ENCODE data around the gene STAM2. TPM values are rescaled to one million over a fixed set of nuclear protein-coding genes. Genes with fewer than 3 reads are reported as not detected.
"Not testable (repeated sequence)": the region's sequence is repeated elsewhere in the genome, so short reads cannot be mapped to it uniquely, and the experiment has no call there.

STAM2 gene
- total RNA-seq, 1 donor: 51.4 TPM

DNA sequence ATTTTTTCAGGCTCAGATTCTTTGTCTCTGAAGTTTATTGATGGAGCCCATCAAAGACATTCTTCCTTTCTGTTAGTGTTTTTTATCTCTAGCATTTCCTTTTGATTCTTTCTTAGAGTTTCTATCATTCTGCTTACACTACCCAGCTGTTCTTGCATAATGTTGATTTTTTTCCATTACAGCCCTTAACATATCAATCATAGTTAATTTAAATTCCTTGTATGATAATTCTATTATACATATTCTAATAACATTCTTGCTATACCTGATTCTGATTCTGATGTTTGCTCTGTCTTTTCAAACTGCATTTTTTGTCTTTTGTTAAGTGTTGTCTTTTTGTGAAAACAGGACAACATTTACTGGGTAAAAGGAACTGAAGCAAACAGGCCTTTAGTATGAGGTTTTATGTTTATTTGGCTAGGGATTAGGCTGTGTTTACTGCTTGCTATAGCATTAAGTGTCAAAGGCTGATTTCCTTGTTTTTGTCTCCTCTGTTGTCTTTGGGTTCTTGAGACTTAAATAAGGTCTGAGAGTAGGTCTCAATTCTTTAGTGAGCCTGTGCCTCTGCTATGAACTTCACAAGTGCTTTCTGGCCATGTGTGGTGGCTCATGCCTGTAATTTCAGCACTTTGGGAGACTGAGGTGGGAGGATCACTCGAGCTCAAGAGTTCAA is 8.0 kb upstream of the STAM2 start:
- DNase-seq (ENCODE audit: low read depth): peak; percentile 34
- no peak overlapping the region for H3K4me3 ChIP-seq (ENCODE audit: low read depth, low read length)
- TF ChIP-seq, protein P1, sequence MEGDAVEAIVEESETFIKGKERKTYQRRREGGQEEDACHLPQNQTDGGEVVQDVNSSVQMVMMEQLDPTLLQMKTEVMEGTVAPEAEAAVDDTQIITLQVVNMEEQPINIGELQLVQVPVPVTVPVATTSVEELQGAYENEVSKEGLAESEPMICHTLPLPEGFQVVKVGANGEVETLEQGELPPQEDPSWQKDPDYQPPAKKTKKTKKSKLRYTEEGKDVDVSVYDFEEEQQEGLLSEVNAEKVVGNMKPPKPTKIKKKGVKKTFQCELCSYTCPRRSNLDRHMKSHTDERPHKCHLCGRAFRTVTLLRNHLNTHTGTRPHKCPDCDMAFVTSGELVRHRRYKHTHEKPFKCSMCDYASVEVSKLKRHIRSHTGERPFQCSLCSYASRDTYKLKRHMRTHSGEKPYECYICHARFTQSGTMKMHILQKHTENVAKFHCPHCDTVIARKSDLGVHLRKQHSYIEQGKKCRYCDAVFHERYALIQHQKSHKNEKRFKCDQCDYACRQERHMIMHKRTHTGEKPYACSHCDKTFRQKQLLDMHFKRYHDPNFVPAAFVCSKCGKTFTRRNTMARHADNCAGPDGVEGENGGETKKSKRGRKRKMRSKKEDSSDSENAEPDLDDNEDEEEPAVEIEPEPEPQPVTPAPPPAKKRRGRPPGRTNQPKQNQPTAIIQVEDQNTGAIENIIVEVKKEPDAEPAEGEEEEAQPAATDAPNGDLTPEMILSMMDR (IDR thresholded peaks at IDR 0.05; ENCODE audit: insufficient read depth, low read depth, low read length): no peak

DNA sequence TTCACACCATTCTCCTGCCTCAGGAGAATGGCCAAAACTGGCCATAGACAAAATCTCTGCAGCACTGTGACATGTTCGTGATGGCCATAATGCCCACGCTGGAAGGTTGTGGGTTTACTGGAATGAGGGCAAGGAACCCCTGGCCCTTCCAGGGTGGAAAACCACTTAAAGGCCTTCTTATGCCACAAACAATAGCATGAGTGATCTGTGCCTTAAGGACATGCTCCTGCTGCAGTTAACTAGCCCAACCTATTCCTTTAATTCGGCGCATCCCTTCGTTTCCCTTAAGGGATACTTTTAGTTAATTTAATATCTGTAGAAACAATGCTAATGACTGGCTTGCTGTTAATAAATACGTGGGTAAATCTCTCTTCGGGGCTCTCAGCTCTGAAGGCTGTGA is 2.1 kb upstream of the STAM2 start:
- not testable (repeated sequence) for DNase-seq (ENCODE audit: low read depth); H3K4me3 ChIP-seq (ENCODE audit: low read depth, low read length)

DNA sequence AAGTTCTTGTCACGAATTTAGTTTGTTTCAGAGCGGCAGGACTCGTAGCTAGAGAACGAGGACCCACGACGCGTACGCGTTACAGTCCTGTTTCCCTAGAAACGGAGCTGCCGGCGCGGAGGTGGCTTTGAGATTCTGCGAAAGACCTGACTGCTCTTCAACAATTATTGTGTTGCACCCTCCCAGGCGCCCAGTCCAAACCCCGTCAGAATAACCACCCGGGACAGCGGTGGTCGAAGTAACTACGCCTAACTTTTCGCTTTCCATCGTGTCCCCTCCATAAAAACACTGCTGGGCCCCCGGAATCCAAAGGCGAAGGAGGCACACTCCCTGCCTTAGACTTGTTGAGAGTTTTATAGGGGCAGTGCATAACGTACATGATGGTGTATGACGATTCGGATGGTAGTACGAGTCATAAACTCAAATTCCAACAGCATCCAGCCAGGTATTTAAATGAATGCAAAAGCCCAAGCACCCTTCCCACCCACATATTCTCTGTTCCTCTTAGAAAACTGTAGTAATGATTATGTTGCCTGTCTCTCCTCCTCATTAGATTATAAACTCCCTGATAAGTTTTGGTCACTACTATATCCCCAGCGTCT is 651 bp upstream of the STAM2 start:
- peak overlapping the region; percentile 86 for H3K4me3 ChIP-seq (ENCODE audit: low read depth, low read length)
- DNase-seq (ENCODE audit: low read depth): peak; percentile 38
- TF ChIP-seq, protein P1 (IDR thresholded peaks at IDR 0.05; ENCODE audit: insufficient read depth, low read depth, low read length): no peak

DNA sequence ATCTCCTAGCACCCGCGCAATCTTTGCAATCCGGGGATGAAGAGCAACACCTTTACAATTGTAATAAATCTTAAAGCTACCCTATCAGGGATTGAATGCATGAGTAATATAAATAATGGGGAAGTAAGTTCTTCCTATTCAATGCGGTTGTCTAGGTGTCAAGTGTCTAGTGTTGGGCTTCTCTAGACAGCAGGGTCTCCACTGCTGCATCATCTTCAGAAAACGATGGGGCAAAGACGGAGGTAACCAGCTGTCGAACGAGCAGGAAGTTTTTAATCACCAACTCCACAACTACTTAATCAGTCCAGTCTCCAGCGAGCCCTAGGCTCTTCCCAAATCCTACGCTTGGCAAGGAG is 573 bp downstream of the STAM2 start:
- DNase-seq (ENCODE audit: low read depth): no peak
- H3K4me3 ChIP-seq (ENCODE audit: low read depth, low read length): peak overlapping the region; percentile 86
- TF ChIP-seq, protein P1 (IDR thresholded peaks at IDR 0.05; ENCODE audit: insufficient read depth, low read depth, low read length): no peak

DNA sequence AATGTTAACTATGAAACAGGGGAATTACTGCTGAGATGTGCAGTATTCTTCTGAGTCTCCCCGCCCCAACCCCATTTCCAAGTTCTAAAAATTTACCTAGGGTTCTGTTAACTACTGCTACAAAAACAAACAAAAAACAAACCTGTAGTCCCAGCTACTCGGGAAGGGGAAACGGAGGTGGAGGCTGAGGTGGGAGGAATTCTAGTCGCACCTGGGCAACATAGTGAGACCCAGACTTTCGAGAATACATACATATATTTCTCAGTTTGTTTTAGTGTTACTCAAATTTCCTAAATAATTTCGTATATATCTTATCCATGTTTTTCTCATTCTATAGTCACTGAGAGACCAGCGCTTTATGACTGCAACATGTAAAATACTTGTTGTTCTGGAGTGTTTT is 989 bp downstream of the STAM2 start:
- peak overlapping the region; percentile 86 for H3K4me3 ChIP-seq (ENCODE audit: low read depth, low read length)
- no peak for DNase-seq (ENCODE audit: low read depth)
- TF ChIP-seq, protein P1 (IDR thresholded peaks at IDR 0.05; ENCODE audit: insufficient read depth, low read depth, low read length): no peak

DNA sequence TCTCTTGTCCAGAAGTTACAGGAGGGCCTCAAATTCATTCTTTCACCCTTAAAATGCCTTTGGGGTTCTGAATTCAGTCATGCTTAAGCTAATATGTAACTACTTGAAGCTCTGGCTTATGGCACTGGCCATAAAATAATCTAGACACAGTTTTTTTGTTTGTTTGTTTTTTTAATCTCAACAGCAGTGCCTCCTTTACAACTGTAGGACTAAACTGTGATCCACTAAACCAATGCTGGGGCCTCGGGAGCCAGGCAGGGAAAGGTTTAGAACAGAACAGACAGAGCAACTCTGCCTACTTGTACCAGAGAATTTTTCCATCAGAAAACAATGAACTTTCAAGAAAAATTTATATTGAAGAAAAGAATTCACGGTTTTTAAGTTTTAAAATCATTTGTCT is 1.7 kb downstream of the STAM2 start:
- peak overlapping the region; percentile 86 for H3K4me3 ChIP-seq (ENCODE audit: low read depth, low read length)
- TF ChIP-seq, protein P1 (IDR thresholded peaks at IDR 0.05; ENCODE audit: insufficient read depth, low read depth, low read length): no peak
- no peak for DNase-seq (ENCODE audit: low read depth)

DNA sequence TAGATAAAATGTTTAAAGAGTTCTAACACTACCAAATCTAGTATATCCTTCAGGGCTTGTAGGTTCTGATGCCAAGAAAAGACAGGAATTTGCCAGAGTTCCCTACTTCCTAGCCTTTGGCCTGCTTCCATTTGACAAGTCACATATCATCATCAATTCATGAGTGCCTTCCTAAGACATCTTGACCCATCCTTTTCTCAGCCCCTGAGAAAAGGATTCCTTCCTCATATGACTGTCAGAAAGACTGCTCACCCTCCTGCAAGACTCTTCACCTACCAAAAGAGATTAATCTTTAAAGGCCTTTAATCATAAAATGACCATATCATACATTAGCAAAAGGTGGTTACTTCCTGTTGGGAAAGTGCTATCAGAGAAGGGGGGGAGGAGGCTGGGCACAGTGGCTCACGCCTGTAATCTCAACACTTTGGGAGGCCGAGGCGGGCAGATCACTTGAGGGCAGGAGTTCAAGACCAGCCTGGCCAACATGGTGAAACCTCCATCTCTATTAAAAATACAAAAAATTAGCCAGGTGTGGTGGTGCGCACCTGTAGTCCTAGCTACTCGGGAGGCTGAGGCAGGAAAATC is 3.3 kb downstream of the STAM2 start:
- DNase-seq (ENCODE audit: low read depth); H3K4me3 ChIP-seq (ENCODE audit: low read depth, low read length): not testable (repeated sequence)

DNA sequence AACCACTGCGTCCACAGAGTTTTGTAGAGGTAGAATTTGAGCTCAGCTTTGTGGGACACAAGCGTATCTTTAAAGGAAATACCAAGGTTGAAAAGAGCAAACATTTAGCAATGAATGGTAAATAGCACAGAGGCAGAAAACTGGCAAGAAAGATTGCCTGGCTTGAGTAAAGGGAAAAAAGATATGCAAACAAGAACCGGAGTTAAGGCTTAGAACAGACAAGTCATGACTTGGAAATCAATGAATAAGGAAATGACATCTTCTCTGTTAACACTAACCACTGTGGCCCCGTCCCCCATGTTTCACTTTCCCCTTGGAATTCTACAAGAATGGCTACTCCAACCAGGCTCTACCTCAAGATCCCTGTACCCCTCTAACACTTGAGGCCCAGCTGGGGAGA is 3.8 kb downstream of the STAM2 start:
- DNase-seq (ENCODE audit: low read depth): peak; percentile 38
- TF ChIP-seq, protein P1 (IDR thresholded peaks at IDR 0.05; ENCODE audit: insufficient read depth, low read depth, low read length): no peak

DNA sequence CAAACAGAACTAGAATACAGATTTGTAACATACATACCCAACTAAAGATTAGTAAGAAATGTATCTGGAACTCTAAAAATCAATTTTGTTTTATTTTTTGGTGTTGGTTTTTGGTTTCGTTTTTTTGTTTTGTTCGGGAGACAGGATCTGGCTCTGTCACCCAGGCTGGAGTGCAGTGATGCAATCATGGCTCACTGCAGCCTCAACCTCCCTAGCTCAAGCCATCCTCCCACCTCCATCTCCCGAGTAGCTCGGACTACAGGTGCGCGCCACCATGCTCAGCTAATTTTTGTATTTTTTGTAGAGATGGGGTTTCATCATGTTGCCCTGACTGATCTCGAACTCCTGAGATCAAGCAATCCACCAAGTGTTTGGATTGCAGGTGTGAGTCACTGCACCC is 6.4 kb downstream of the STAM2 start:
- not testable (repeated sequence) for DNase-seq (ENCODE audit: low read depth); H3K4me3 ChIP-seq (ENCODE audit: low read depth, low read length)

More for the DNA sequence above, 3.8 kb downstream of the STAM2 start:
- H3K4me3 ChIP-seq (ENCODE audit: low read depth, low read length): no peak overlapping the region

DNA sequence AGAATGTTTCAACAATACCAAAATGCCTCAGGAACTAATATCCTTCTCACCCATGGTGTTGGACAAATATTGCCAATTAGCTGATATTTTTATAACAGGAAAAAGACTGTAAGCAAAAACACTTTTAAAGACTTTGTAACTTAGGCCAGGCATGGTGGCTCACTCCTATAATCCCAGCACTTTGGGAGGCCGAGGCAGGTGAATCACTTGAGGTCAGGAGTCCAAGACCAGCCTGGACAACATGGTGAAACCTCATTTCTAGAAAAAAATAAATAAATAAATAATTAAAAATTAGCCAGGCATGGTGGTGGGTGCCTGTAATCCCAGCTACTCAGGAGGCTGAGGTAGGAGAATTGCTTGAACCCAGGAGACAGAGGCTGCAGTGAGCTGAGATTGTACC is 8.1 kb downstream of the STAM2 start:
- DNase-seq (ENCODE audit: low read depth); H3K4me3 ChIP-seq (ENCODE audit: low read depth, low read length): not testable (repeated sequence)
